GM18868 (cell line): ENCODE data around the gene CMYA5.

Experiments
- ATAC-seq: cut with Tn5 transposase; IDR thresholded peaks from one replicate; pipeline ENCODE4 v1.9.1; 2021; ENCODE audit warnings: mild to moderate bottlenecking, moderate library complexity; ENCODE audit not compliant: unreplicated experiment

CMYA5 gene

DNA sequence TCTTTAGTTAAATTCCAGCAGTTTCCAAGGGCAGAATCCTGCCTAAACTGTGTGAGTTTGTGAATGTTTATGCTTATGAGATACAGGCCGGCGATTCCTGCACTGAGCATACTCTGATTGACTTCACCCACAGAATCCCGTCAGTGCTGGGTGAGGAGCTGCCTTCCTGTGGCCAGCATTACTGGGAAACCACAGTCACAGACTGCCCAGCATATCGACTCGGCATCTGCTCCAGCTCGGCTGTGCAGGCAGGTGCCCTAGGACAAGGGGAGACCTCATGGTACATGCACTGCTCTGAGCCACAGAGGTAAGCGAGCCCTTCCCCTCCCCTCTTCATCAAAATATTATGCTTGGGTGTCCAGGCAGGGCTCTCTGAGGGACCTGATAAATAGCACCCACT is 103.7 kb downstream of the CMYA5 start:
- no peak for ATAC-seq

DNA sequence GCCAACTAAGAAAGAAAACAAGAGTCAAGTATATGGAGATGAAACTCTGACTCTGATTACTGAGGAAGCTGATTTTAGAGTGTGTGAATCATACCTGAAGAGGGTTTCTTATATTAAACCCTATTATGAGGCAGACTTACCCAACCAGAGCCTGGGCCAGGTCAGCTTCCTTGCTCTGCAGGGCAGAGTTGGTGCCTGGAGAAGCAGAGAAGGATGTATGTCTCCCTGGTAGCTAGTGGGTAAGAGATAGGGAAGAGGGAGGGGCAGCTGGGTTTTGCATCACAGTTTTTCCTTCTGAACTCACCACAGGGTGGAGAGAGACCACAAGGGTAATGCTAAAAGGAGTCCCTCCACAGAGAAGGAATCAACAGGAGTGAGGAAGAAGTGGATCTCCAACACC is 104.1 kb downstream of the CMYA5 start:
- ATAC-seq, result no peak

DNA sequence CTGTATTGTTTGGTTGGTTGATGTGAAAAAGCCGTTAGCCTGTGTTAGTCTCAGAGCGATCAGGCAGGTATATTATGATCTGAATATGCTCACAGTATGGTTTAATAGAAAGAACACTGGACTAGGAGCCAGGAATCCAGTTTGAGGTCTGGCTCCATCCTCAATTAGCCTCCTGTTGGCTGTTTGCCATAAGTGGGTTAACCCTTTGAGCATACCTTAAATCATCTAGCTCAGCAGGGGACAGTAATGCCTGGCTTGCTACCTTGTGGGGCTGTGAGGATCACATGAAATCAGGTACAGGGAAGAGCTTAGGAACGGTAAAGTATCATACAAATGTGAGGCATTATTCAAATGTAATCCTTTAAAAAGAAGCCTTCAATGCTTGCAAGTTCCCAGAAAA is 104.7 kb downstream of the CMYA5 start:
- ATAC-seq, result no peak

DNA sequence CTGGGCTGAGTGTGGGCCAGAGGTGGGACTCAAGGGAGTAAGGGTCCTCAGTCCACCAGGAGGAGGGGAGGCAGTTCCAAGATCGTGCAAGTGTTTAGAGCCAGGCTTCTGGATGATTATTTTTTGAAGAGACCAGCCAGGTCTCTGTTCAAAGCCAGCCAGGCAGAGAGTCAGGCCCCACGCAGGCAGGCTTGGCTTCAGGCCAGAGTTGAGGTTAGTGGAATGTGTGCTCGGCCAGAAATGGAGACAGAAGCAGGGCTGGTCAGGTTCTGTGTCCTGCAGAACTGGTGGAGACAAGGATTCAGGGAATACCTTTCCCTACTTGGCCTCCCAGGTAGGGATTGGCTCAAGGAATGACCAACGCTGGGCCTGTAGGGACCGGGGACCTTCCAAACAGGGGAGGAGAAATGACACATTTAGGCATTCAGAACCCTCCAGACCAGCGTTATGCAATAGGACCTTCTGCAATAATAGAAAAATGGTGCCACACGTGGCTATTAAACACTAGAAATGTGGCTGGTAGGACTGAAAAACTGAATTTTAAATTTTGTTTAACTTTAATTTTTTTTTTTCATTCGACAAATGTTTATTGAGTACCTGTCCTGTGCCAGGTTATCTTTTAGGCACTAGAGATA is 106.2 kb downstream of the CMYA5 start:
- no peak for ATAC-seq

DNA sequence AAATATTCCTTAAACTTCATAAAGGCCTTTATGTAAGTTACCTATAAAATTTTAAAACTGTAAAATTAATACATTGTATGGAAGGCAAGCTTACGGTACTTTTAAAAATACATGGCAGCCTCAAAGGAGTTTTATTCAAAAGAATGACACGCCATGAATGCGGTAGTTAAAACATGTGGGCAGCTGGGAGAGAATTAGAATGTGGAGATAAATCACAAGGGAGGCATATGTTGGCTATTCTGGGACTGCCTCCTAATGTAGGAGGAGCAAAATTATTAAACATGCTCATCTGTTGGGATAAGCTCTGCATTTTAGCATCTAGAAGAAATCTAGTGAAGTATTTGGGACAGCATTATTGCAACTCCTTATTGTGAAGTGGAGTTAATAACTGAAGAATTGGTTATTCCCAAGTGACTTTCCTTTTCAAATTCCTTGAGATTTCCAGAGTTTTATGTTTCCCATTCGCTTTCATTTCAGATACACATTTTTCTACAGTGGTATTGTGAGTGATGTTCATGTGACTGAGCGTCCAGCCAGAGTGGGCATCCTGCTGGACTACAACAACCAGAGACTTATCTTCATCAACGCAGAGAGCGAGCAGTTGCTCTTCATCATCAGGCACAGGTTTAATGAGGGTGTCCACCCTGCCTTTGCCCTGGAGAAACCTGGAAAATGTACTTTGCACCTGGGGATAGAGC is 109.4 kb downstream of the CMYA5 start:
- no peak for ATAC-seq

DNA sequence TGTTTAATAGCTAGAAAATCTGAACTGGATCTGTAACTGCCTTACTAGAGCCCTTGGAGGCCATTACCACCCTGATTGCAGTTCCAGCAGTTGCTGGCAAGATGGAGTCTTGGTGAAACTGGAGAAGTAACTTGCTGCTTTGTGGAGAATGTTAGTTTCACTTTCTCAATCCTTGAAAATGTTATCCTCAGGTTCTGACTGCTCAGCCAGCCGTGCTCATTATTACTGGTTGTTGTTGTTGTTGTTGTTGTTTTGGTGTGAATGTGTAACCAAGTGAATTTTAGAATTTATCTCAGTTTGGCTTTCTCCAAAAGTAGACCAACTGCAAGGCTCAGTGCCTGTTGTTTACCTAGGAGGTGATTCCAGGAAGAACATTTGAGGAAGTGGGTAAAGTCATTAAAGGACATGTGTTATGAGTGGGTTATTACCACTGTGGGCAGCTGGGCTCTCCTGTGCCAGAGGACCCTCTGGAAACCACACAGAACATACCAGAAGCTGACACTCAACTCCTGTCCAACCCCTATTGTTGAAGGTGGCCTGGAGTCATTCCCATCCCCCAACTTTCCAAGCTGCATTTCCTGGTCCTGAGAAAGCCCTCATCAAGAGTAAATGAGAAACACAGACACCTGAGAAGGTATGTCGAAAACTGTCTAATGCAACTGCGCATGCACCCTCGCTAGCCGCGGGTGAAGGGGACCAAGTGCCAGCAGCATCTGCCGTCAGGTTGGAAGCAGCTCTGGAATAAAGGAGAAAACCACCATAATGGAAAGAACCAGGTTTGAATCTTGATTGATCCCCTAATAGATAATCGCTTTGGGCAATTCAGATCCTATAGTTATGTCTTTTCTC is 111.6 kb downstream of the CMYA5 start:
- ATAC-seq, result no peak

DNA sequence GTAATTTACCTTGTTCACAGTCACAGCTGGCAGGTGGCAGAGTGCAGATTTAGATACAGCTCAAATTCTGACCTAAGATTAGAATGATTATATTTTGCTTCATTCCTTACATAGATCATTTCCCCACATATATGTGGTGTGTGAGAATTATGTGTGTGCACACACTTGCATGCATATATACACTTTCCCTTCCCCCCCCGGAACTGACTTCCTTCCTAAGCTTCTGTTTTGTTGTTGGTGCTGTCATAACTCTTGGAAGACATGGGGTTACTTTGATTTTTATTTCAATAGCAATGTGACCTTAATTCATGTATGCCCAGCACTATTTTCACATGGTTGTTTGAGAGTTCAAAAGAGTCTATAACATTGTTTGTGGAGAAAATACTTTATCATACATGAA is 112.8 kb downstream of the CMYA5 start:
- no peak for ATAC-seq

DNA sequence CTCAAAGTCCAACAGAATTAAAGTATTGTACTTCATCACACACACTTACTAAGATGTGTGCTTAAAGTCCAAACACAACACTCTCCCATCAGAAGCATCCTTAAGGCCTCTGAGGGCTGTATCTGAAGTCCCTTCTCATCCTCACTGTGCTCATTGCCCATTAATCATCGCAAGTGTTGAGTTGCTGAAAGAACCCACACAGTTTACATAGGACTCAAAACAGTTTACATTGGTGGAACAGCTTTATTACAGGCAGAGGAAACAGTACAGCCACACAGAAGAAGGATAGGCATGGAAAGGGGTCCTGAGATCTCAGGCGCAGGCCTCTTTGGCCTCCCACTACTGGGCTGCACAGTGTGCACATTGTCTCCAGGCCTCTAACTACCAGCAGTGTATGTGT is 113.4 kb downstream of the CMYA5 start:
- no peak for ATAC-seq

DNA sequence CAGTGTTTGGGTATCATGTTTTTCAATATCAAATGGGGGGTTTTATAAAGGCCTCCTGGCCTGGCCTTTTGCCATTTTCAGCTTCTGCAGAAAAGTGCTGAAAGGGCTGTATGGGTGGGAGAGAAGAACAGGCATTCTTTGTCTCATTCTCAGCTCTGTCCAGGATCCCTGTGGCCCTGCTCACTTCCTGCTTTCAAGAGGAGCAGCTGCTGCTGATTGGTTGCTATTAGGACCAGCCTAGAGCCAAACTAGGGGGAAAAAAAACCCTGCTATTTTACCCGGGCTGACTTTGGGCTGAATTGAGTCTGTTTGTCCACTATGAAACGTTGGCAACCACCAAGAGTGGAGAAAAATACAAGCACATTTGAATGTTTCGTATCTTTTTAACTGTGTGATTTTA is 117.1 kb downstream of the CMYA5 start:
- ATAC-seq, result no peak

DNA sequence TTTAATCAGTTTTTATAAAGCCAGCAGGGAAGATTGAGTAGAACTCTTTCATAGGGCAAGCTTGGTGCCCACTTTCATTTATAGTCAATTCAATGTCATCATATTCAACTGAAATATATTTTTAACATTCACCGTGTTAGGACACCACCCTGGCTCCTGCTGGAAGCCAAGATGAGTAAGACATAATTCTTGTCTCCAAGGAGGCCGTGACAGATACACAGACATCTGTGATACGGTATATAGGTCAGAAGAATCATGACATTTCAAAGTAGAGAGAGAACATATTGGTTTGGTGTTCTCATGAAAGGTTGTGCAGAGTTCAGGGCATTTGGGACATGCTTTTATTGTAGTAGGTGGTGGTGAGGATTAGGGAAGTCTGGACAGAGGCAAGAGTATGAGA is 120.1 kb downstream of the CMYA5 start:
- no peak for ATAC-seq

DNA sequence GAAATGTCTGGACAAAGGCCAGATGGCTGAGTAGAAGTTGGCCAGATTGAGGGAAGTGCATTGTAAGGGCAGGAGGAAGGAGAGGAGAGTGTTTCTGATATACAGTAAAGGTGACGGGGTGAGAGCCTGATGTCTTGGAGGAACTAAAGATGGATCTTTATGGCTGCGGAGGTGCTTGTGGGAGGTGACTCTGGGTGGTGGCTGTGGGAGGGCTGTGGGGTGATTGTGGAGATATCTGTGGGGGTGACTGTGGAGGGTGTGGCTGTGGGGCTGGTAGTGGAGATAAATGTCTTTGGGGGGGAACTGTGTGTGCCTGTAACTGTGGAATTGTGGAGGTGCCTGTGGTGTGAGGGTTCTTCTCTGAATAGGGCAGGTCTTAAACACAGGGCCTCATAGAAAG is 121.4 kb downstream of the CMYA5 start:
- no peak for ATAC-seq

DNA sequence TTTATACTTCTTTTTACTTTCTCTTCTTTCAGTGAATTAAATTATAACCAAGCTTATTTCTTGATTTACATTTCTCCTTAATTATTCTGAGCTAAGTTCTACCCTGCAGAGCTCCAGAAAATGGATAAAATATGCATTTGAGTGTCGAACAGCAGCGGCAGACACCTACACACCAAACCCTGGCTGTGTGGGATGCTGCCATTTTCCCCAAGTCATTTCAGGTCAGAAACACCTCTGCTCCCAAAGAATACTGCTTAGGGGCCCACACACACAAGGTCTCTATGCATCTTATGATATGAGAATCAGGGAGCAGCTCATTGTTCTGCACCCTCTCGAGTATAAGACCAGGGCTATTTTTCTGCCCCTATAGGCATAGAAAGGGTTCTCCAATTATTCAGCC is 122.3 kb downstream of the CMYA5 start:
- ATAC-seq, result no peak

DNA sequence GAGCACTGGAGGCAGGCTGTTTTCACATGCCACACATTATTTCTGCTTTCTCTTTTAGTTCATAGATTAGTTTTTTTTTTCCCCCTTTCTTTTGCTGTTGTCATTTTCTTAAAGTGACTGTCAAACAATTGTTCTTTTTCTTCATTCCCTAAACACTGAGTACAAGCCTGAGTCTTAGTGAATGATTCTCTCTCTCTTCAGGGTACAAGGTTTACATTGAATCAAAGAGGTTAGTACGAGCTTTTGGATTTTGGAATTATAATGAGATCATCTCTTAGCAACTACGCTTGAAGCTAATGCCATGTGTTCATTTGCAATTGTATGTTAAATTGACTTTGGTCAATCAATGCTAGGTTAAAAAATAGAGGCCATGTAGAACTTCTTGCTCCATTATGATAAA is 125.1 kb downstream of the CMYA5 start:
- no peak for ATAC-seq

DNA sequence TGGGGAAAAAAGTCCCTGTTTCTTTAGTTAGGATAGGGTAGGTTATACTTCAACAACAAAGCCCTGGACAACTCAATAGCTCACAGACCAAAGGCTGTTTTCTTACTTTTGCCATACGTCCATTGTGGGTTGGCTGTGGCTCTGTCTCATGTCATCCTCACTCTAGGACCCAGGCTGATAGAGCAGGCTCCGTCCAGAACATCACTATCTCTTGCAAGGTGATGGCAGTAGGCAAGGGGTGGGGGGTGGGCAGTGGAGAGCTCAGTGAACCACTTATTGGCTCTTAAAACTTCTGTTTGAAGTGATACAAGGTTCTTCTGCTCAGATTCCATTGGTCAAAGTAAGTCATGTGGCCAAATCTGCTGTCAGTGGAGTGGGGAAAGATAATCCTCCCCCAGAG is 126.4 kb downstream of the CMYA5 start:
- ATAC-seq, result no peak

DNA sequence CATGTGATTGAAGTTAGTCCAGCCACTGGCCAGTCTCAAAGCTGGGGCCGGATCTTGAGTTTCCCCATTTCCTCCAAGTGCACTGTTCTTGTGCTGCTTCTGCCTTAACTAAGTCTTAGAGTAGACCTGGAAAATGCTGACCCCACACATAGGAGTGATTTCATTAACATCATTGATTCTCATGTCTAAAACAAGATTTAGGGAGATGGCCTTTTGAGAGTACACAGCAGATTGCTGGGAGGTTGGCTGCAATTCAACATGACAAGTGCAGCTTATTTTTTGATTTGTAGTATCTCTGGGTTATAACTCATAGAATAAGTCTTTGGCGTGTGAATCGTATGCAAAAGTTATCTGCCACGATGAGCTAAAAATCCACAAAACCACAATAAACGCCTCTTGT is 131.0 kb downstream of the CMYA5 start:
- ATAC-seq, result no peak

DNA sequence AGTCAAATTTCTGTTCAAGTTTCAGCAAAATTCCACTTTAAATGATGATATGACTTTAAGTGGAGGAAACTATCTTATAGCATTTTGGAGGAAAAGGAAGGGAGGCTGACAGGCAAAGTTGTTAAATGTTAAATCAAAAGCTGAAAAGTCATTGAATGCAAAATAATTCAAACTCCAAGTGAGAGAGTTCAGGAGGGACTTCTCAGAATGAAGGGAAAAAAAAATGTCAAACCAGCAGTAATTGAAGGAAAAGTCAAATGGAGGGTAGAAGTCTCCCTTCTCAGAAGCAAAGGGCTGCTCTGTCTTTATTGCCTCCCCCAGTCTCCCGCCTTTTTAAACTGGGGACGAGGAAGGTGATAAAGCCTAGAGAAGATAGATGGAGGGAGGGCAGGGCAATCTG is 134.8 kb downstream of the CMYA5 start:
- ATAC-seq, result no peak

DNA sequence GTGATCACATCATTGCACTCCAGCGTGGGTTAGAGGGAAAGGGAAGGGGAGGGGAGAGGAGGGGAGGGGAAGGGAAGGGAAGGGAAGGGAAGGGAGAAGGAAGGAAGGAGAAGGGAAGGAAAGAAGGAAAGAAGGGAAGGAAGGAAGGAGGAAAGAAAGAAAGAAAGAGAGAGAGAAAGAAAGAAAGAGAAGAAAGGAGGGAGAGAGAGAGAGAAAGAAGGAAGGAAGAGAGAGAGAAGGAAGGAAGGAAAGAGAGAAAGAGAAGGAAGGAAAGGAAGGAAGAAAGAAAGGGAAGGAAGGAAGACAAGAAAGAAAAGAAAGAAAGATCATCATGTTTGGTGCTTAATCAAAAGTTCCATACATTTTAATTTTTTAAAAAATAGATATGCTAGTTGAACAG is 136.2 kb downstream of the CMYA5 start:
- no peak for ATAC-seq

DNA sequence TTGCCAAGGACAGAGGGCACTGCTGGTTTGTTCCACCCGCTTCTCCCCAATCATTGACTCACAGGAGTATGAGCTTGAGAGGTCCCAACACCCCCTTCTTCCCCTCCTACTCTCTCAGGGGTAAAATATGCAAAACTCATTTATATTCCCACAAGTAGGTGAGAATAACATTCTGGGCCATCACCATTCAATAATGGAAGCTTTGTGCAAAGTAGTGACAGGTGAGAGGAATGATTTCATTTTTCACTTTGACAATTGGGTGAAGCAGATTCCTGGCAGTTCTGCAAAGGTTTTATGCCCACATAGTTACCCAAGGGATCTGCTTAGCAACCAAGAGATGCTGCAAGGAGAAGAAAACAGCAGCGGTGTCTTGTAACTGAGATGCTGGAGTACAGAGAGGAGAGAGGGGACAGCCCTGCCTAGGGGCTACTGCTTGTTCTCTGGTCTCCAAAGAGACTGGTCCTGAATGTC is 137.6 kb downstream of the CMYA5 start:
- ATAC-seq, result no peak

DNA sequence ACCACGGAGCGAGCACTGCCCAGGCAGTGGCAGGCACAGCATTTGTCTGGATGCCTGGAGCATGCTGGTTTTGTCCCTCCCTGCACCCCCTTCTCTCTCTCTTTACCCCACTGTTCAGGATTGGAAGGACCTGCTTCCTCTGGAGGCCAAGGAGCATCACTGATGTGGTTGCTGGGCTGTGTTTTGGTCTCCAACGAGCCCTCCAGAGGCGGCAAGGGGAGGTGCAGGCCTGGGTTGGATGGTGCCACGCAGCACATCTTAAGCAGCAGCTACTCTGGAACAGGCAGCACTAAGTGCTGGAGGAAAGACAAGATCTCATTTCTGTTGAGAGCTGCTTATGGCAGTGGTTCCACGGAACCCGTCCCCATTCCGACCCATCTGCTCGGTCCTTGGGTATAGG is 139.6 kb downstream of the CMYA5 start:
- ATAC-seq, result no peak

DNA sequence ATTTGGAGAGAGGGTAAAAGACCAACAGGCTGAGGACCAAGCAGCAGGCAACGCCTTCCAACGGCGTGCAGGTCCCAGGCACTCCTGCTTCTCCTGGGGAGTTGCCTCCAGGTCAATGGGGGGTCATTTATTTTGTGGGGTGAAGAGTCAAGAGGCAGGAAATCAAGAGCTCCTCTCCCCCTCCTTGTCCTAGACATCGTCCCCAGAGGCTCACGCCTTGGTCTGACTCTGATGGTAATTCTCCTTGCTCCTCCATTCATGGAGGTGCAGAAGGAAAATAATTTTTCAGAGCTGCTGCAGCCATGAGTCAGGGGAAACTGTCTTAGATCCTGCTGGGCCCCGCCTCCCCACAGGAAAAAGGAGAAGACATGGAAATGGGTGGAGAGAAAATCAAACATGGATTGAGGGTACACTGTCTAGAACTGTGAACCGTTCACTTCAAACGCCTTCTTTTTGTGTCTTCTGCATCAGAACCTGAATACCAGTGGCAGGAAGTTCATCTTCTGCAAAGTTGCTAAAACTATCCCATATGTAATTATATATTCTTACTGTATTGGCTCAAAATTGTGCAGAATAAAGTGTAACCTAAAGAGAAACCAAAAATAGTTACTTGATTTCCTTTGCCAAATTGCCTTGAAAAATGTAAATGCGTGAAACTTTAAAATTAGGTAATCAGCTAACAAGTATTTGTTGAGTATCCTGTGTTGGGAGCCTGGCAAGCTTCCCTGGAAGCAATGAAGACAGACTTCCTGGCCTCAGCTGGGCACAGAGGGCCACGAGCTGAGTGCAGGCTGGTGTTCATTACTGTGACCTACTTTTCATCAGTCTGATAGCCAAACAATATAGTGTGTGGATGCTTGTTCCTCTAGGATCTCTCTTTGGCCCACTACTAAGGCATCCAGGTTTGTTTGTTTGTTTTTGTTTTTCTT is 142.0 kb downstream of the CMYA5 start:
- no peak for ATAC-seq

DNA sequence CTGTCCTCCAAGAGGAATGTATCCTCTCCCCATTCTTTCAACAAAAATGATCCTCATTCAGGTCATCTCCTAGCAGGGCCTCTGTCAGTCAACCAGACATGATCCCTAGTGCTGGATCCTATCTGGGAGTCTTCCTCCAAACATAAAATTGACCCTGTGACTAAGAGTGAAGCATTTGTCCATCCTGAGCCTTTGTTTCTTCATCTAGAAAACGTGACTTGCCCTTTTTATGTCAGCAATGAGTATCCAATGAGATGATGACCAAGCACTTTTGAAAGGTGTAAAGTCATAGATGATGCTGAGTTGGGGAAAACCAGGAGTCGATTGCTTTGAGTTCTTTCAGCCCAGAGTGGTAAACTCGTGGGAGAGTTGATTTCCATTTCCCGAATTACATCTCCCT is 143.3 kb downstream of the CMYA5 start:
- no peak for ATAC-seq
